Measurements from ENCODE around the gene PDE7B. TPM values are rescaled to one million over a fixed set of nuclear protein-coding genes. Genes with fewer than 3 reads are reported as not detected.

Gene PDE7B
- total and polyA plus RNA-seq, 2 of the 8 experiments (the other 6 are each of a cell fraction or from before 2014, with no cell fraction given) = not detected

DNA sequence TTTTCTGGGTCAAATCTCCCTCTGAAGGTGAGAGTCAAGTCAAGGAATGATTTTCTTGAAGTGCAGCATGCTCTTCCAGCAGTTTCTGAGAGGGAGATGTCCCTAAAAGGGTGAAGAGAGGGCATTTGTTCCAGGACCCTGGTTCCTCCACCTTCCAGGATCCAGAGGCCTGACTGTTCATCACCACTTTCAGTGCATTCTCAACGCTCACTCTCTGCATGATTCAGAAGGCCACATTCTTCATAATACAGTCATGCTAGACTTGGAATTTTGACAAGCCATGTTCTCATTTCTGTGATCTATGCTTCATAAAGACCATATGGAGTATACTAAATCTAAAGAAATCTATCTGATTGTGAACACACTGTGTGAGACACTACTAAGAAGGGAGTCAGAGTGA lies 85.1 kb downstream of the PDE7B start:
- H3K9ac ChIP-seq (replicated peaks in 1 of 4; ENCODE audit: extremely low read depth in 1 of 4, low read depth in 3 of 4, low read length in 3 of 4) = no peak overlapping the region
- no peaks in the 10 kb centered on the region for H3K79me2 ChIP-seq (ENCODE audit: control insufficient read depth in 1 of 2, insufficient read depth in 2 of 2, low read length in 2 of 2)
- H2BK5ac ChIP-seq (ENCODE audit: low read depth, low read length) = no peak overlapping the region
- H3K27me3 ChIP-seq (replicated peaks in 1 of 4; ENCODE audit: control insufficient read depth in 3 of 4, extremely low read depth in 1 of 4, insufficient read depth in 3 of 4, low read length in 3 of 4) = no peaks in the 10 kb centered on the region
- no peak overlapping the region for H3K18ac ChIP-seq (ENCODE audit: extremely low read depth, low read length)
- no peak overlapping the region for H2AK5ac ChIP-seq (ENCODE audit: low read depth, low read length)
- no peak overlapping the region for H4K8ac ChIP-seq (ENCODE audit: extremely low read depth, insufficient read depth, low read length)
- H4K20me1 ChIP-seq (replicated peaks in 1 of 2; ENCODE audit: control insufficient read depth in 1 of 2, insufficient read depth in 2 of 2, low read length in 2 of 2) = no peaks in the 10 kb centered on the region
- no peak overlapping the region for H2BK12ac ChIP-seq (ENCODE audit: low read depth, low read length)
- H3K23me2 ChIP-seq (ENCODE audit: low read depth, low read length) = no peaks in the 10 kb centered on the region
- H3K4ac ChIP-seq (replicated peaks; ENCODE audit: insufficient read length, low read depth, low read length) = no peak overlapping the region
- no peak overlapping the region for H3K4me3 ChIP-seq (ENCODE audit: extremely low read depth in 1 of 4, insufficient read depth in 2 of 4, low read depth in 3 of 4, low read length in 4 of 4)
- no peaks in the 10 kb centered on the region for H3K4me1 ChIP-seq (replicated peaks in 1 of 4; ENCODE audit: control insufficient read depth in 3 of 4, insufficient read depth in 4 of 4, low read length in 3 of 4)
- H3K56ac ChIP-seq (replicated peaks; ENCODE audit: insufficient read length, low read depth, low read length) = no peak overlapping the region
- no peak overlapping the region for H4K91ac ChIP-seq (replicated peaks; ENCODE audit: insufficient read length, low read length)
- peak overlapping the region; percentile 86; the same call in 1 of the 2 replicates for H2AFZ ChIP-seq (ENCODE audit: low read length)
- H3K23ac ChIP-seq (ENCODE audit: insufficient read length) = no peak overlapping the region
- CTCF ChIA-PET (ENCODE audit: partially characterized antibody) = no interaction called here
- H3K36me3 ChIP-seq (ENCODE audit: control insufficient read depth in 2 of 4, insufficient read depth in 4 of 4, low read length in 3 of 4) = no peaks in the 10 kb centered on the region
- WGBS, 2 experiments (ENCODE audit: extremely low coverage in 1 of 2, insufficient coverage in 1 of 2, insufficient read length in 1 of 2, insufficient replicate concordance in 2 of 2, low coverage in 1 of 2, low lambda C conversion rate in 2 of 2, missing lambda C conversion rate in 1 of 2) = 92% methylated on average over 1 of the region's 1 CpG; no CpG with 5 or more reads in 1 of the 2 experiments
- no peak overlapping the region for H2BK120ac ChIP-seq (replicated peaks; ENCODE audit: low read depth, low read length)
- no peak overlapping the region for H3K4me2 ChIP-seq (ENCODE audit: insufficient read depth in 1 of 2, low read depth in 2 of 2, low read length in 2 of 2)
- H4K5ac ChIP-seq (ENCODE audit: insufficient read length, low read depth, low read length) = no peak overlapping the region
- POLR2A ChIA-PET (ENCODE audit: partially characterized antibody) = no interaction called here
- H3K9me3 ChIP-seq (ENCODE audit: insufficient read depth in 2 of 2, low read depth in 1 of 2, low read length in 1 of 2) = no peaks in the 10 kb centered on the region
- no peak overlapping the region for H3K27ac ChIP-seq (ENCODE audit: low read depth, low read length)
- DNase-seq (ENCODE audit: low read depth in 1 of 2, low spot score in 2 of 2) = no peak
- no peak overlapping the region for H2BK20ac ChIP-seq (ENCODE audit: low read length)
- TF ChIP-seq BRCA1 (IDR thresholded peaks at IDR 0.05; ENCODE audit: low read depth, low read length) (no peak), MAFK (IDR thresholded peaks at IDR 0.05; ENCODE audit: low read depth, low read length) (no peak), CBX5 (IDR thresholded peaks at IDR 0.05; ENCODE audit: low read depth, low read length) (no peak), NRF1 (IDR thresholded peaks at IDR 0.05; ENCODE audit: low read depth, low read length) (no peak), SIRT6 (IDR thresholded peaks at IDR 0.05; ENCODE audit: low read length) (no peak)
- H3K79me1 ChIP-seq (ENCODE audit: low read depth, low read length) = no peaks in the 10 kb centered on the region
- no peak for FAIRE-seq
- no peak overlapping the region for H2BK15ac ChIP-seq (ENCODE audit: low read length)
- H3K14ac ChIP-seq (ENCODE audit: insufficient read length) = no peak overlapping the region

Data from H1 (cell line).